ENCODE measurements around the gene H6PD.

The H6PD gene

DNA sequence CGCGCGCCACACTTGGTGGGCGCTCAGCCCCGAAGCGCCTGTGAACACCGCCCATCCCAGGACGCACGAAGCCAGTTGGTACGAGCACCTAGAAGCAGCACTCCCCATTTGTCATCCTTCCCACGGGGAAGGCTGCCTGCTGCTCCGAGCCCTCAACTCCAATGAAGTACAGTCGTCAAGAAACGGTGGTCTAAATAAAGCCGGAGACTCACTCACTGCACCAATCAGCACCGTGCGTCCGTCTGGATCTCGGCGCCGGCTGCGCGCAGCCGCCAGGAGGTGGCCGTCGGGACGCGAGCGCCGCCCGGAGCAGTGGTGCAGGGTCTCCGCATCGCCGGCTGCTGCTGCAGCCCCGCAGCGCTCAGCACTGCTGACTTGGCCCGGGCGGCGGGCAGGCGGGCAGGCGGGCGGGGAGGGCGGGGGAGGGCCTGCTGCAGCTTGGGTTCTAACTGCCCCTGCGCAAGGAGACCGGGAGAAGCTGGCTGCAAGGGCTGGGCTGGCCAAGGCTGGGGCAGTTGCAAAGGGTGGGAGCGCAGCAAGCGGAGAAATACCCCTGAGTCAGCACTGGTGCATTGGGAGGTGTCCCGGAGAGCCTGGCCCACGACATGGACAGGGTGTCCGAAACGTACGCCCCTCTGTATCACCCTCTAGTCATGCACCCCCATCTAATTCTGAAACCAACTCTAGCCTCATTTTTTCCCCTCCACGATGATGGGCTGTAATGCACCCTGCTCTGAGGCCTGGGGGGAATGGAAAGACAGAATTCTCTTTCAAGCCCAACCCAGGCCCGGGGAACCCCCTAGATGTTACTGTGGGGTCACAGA, 35.8 kb upstream of the H6PD start:
- no peak overlapping the region for H2AFZ ChIP-seq (ENCODE audit: low read depth)
- no peaks in the 10 kb centered on the region for H3K36me3 ChIP-seq (ENCODE audit: insufficient read depth)
- H3K4me3 ChIP-seq (IDR thresholded peaks at IDR 0.05; ENCODE audit: insufficient read depth, low read depth, low read length) = no peak overlapping the region
- H3K27me3 ChIP-seq (ENCODE audit: insufficient read depth, low read depth) = peaks cover 41% of the 10 kb centered on the region
- TF ChIP-seq CTCF (conservative IDR thresholded peaks at IDR 0.05; ENCODE audit: low read depth, low read length) = no peak
- H3K4me2 ChIP-seq = no peak overlapping the region
- H4K20me1 ChIP-seq (ENCODE audit: insufficient read depth) = no peaks in the 10 kb centered on the region
- H3K9ac ChIP-seq = no peak overlapping the region
- H3K79me2 ChIP-seq (ENCODE audit: insufficient read depth, low read depth) = no peaks in the 10 kb centered on the region
- H3K4me1 ChIP-seq (ENCODE audit: low read depth, poor library complexity, severe bottlenecking) = no peaks in the 10 kb centered on the region
- H3K27ac ChIP-seq = no peak overlapping the region

GRCh38 chr1:9200441-9200840, 34.1 kb upstream of the H6PD start:
- TF ChIP-seq CTCF (conservative IDR thresholded peaks at IDR 0.05; ENCODE audit: low read depth, low read length) = no peak
- H3K9ac ChIP-seq = no peak overlapping the region
- H2AFZ ChIP-seq (ENCODE audit: low read depth) = no peak overlapping the region
- H4K20me1 ChIP-seq (ENCODE audit: insufficient read depth) = no peaks in the 10 kb centered on the region
- H3K4me3 ChIP-seq (IDR thresholded peaks at IDR 0.05; ENCODE audit: insufficient read depth, low read depth, low read length) = no peak overlapping the region
- H3K4me2 ChIP-seq = no peak overlapping the region
- H3K4me1 ChIP-seq (ENCODE audit: low read depth, poor library complexity, severe bottlenecking) = no peaks in the 10 kb centered on the region
- H3K36me3 ChIP-seq (ENCODE audit: insufficient read depth) = no peaks in the 10 kb centered on the region
- H3K27me3 ChIP-seq (ENCODE audit: insufficient read depth, low read depth) = peaks cover 57% of the 10 kb centered on the region
- H3K27ac ChIP-seq = no peak overlapping the region
- H3K79me2 ChIP-seq (ENCODE audit: insufficient read depth, low read depth) = no peaks in the 10 kb centered on the region

DNA sequence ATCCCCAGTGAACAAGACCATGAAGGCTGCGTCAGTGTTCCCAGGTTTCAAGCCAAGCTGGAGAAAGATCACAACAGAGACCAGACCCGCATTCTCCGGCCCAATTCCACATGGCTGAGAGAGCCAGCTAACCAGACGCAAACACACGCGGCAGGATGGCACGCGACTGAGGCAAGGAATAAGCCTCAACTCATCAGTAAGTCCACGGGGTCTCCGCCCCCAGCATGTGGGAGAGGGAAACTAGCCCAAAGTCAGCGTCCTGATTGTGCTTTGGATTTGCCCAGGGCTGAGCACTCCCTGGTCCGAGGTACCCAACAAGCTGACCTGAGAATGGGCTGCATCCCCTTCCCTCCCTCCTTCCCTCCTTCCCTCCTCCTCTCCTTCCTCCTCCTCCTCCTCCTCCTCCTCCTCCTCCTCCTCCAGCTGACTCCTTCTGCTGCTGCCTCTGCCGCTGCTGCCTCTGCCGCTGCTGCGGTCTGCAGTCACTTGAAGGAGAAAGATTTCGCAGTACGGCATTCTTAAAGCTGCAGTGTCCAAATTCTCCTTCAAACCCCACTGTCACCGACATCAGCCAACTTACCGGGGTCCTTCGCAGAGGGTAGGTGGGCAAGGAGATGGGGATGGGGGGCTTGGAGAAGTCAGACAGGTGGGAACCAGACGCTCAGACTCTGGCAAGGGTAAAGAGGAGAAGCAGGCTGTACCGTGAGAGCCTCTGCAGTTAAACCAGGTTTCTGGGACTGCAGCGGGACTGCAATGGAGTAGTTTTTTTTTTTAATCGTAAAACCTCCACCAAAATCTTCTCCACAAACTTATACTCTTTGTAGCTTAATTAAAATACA, 33.0 kb upstream of the H6PD start:
- Histone ChIP-seq H3K4me2 (no peak overlapping the region), H3K36me3 (ENCODE audit: insufficient read depth) (no peaks in the 10 kb centered on the region), H3K79me2 (ENCODE audit: insufficient read depth, low read depth) (no peaks in the 10 kb centered on the region), H2AFZ (ENCODE audit: low read depth) (no peak overlapping the region), H4K20me1 (ENCODE audit: insufficient read depth) (no peaks in the 10 kb centered on the region), H3K27ac (no peak overlapping the region), H3K4me1 (ENCODE audit: low read depth, poor library complexity, severe bottlenecking) (no peaks in the 10 kb centered on the region), H3K9ac (no peak overlapping the region), H3K27me3 (ENCODE audit: insufficient read depth, low read depth) (peaks cover 67% of the 10 kb centered on the region), H3K4me3 (IDR thresholded peaks at IDR 0.05; ENCODE audit: insufficient read depth, low read depth, low read length) (no peak overlapping the region)
- TF ChIP-seq CTCF (conservative IDR thresholded peaks at IDR 0.05; ENCODE audit: low read depth, low read length) = no peak

GRCh38 chr1:9202240-9202870, 32.2 kb upstream of the H6PD start:
- Histone ChIP-seq H3K27ac (no peak overlapping the region), H3K79me2 (ENCODE audit: insufficient read depth, low read depth) (no peaks in the 10 kb centered on the region), H3K9ac (no peak overlapping the region), H3K27me3 (ENCODE audit: insufficient read depth, low read depth) (peaks cover 67% of the 10 kb centered on the region), H3K36me3 (ENCODE audit: insufficient read depth) (no peaks in the 10 kb centered on the region), H3K4me3 (IDR thresholded peaks at IDR 0.05; ENCODE audit: insufficient read depth, low read depth, low read length) (no peak overlapping the region), H2AFZ (ENCODE audit: low read depth) (no peak overlapping the region), H4K20me1 (ENCODE audit: insufficient read depth) (no peaks in the 10 kb centered on the region), H3K4me2 (no peak overlapping the region), H3K4me1 (ENCODE audit: low read depth, poor library complexity, severe bottlenecking) (no peaks in the 10 kb centered on the region)
- TF ChIP-seq CTCF (conservative IDR thresholded peaks at IDR 0.05; ENCODE audit: low read depth, low read length) = no peak
